GM18868 (cell line): ENCODE data around the gene ARHGAP4.

Experiments used
- ATAC-seq: cut with Tn5 transposase; IDR thresholded peaks from one replicate; pipeline ENCODE4 v1.9.1; 2021; ENCODE audit warnings: mild to moderate bottlenecking, moderate library complexity; ENCODE audit not compliant: unreplicated experiment

The ARHGAP4 gene

GRCh38 chrX:153883163-153883843, 42.8 kb downstream of the ARHGAP4 start:
- no peak for ATAC-seq

GRCh38 chrX:153882557-153882956, 43.5 kb downstream of the ARHGAP4 start:
- ATAC-seq = no peak

GRCh38 chrX:153882086-153882498, 44.0 kb downstream of the ARHGAP4 start:
- no peak for ATAC-seq

GRCh38 chrX:153881281-153881680, 44.8 kb downstream of the ARHGAP4 start:
- ATAC-seq = no peak

GRCh38 chrX:153880440-153880815, 45.6 kb downstream of the ARHGAP4 start:
- no peak for ATAC-seq

GRCh38 chrX:153879741-153880439, 46.2 kb downstream of the ARHGAP4 start:
- ATAC-seq = no peak

GRCh38 chrX:153878969-153879653, 47.0 kb downstream of the ARHGAP4 start:
- ATAC-seq = no peak

- no peak for ATAC-seq
Measured at GRCh38 chrX:153878345-153878744, 47.7 kb downstream of the ARHGAP4 start.

- no peak for ATAC-seq
Measured at GRCh38 chrX:153877571-153878261, 48.3 kb downstream of the ARHGAP4 start.

- ATAC-seq = no peak
Measured at GRCh38 chrX:153876112-153876491, 50.0 kb downstream of the ARHGAP4 start.

- no peak for ATAC-seq
Measured at GRCh38 chrX:153875391-153876111, 50.5 kb downstream of the ARHGAP4 start.

- no peak for ATAC-seq
Measured at GRCh38 chrX:153874366-153875125, 51.5 kb downstream of the ARHGAP4 start.

- ATAC-seq = no peak
Measured at GRCh38 chrX:153874085-153874365, 52.0 kb downstream of the ARHGAP4 start.

- no peak for ATAC-seq
Measured at GRCh38 chrX:153873282-153874084, 52.6 kb downstream of the ARHGAP4 start.

- no peak for ATAC-seq
Measured at GRCh38 chrX:153871946-153872878, 53.9 kb downstream of the ARHGAP4 start.

- no peak for ATAC-seq
Measured at GRCh38 chrX:153871451-153871850, 54.6 kb downstream of the ARHGAP4 start.

GRCh38 chrX:153870791-153871360, 55.2 kb downstream of the ARHGAP4 start:
- ATAC-seq = no peak

- ATAC-seq = no peak
Measured at GRCh38 chrX:153870288-153870690, 55.8 kb downstream of the ARHGAP4 start.
